Ovary (tissue), 9 donors: ENCODE measurements around the gene YES1. TPM values are rescaled to one million over a fixed set of nuclear protein-coding genes. Genes with fewer than 3 reads are reported as not detected.
"Not testable (repeated sequence)": the region's sequence is repeated elsewhere in the genome, so short reads cannot be mapped to it uniquely, and the experiment has no call there.

ENCODE experiments used
- DNase-seq, 5 donors: peaks; one replicate each; pipeline ENCODE4 v3.0.0-alpha.2; 2019 to 2020
- H3K27ac ChIP-seq, 2 donors: fragments of 200-600 bp; one replicate each; pipeline versions ENCODE4 v1.5.1 to v1.8.0; 2019 to 2022
- H3K27me3 ChIP-seq: fragments of 200-600 bp; one replicate; pipeline ENCODE4 v1.8.0; 2022
- H3K36me3 ChIP-seq: fragments of 200-600 bp; sonication (generic); one replicate; pipeline ENCODE4 v1.5.1; 2019
- H3K4me1 ChIP-seq: one replicate; pipeline ENCODE4 v1.8.1; 2013; ENCODE audit warnings: mild to moderate bottlenecking, moderate library complexity; ENCODE audit not compliant: insufficient read depth
- H3K4me3 ChIP-seq: fragments of 200-600 bp; sonication (generic); one replicate; pipeline ENCODE4 v1.5.1; 2017
- H3K9me3 ChIP-seq, 2 donors: fragments of 200-600 bp in 1 of 2; sonication (generic) in 1 of 2; one replicate each; pipeline versions ENCODE4 v1.5.1 to v1.8.1; 2013 to 2019; ENCODE audit warnings: mild to moderate bottlenecking in 1 of 2, moderate library complexity in 1 of 2
- CTCF ChIP-seq, 3 donors: fragments of 450-650 bp in 2 of 3; fragments of 200-600 bp in 1 of 3; IDR thresholded peaks; one replicate each; pipeline versions ENCODE4 v1.5.1 to v1.8.0; 2016 to 2022; ENCODE audit warnings: antibody characterized with exemption in 3 of 3, mild to moderate bottlenecking in 1 of 3
- EP300 ChIP-seq: sonication (generic); formaldehyde crosslinking; IDR thresholded peaks from one replicate; pipeline ENCODE4 v1.6.1; 2017; ENCODE audit warnings: antibody characterized with exemption
- POLR2A ChIP-seq: fragments of 450-650 bp; IDR thresholded peaks from one replicate; pipeline ENCODE4 v1.6.1; 2017; ENCODE audit warnings: antibody characterized with exemption, mild to moderate bottlenecking, moderate library complexity
- WGBS, 3 donors: extraction: QIAGEN DNeasy Blood & Tissue Kit in 1 of 3; methylation state at CpG; one replicate each; pipeline versions ENCODE4 v1.1.5 to v1.1.7; 2013 to 2017; 5-methylcytosine and 5-hydroxymethylcytosine counted together
- intact Hi-C, 4 donors: fragments of 100-400 bp; cut with DNase I; formaldehyde crosslinking; loops; one replicate each; pipeline versions ENCODE4 v1.11.0 to v1.15.1; 2022 to 2023
- polyA plus RNA-seq, 2 donors: library from polyadenylated mRNA; stranded (reverse); fragments of 200-250 nt in 1 of 2; fragments of 350-450 nt in 1 of 2; fragmentation: Illumina TruSeq in 1 of 2; extraction: RNeasy Lipid Tissue Mini Kit (QIAGEN cat#74804) in 1 of 2; gene quantifications; one replicate each; pipeline ENCODE4 v1.2.3, GENCODE V29; 2013 to 2014
- total RNA-seq, 7 donors: library from RNA; depleted of rRNA in 2 of 7; stranded (reverse); fragments of >200 nt in 2 of 7; fragmentation: NEBNext Ultra II Directional in 3 of 7; extraction: Animal tissue kit (Norgen Biotek cat#: 25700) in 3 of 7; gene quantifications; one replicate each; pipeline versions ENCODE4 v1.1.0 to v1.2.4, GENCODE V29; 2016 to 2023
- donor health status: DM: no; HTN: no; CAD: no; lungs with moderate emphysema.
- donor health status: DM: no; HTN: no; CAD: no.
- donor health status: Bipolar disorder and iron deficiency.
- donor health status: DM: yes; HTN: yes; CAD: no.
- donor health status: DM: no; HTN: no; CAD: no.
- donor health status: DM: yes; HTN: yes; CAD: no.

Gene YES1
- total and polyA plus RNA-seq, 9 donors: 14.3 to 95.1 (median 34.6) TPM

GRCh38 chr18:784470-785172 lies 27.4 kb downstream of the YES1 start:
- Histone ChIP-seq H3K4me1 (peaks cover 3% of the 10 kb centered on the region), H3K27me3 (no peaks in the 10 kb centered on the region), H3K27ac (no peak overlapping the region), H3K36me3 (no peaks in the 10 kb centered on the region), H3K9me3 (no peaks in the 10 kb centered on the region), H3K4me3 (no peak overlapping the region)
- 73 to 80% (median 79%) methylated on average over 5 of the region's 5 CpGs for WGBS, 3 donors
- DNase-seq: no peak
- intact Hi-C loops: no loop called here
- TF ChIP-seq EP300 (no peak), POLR2A (no peak), CTCF (IDR thresholded peaks at IDR 0.05) (no peak)

DNA sequence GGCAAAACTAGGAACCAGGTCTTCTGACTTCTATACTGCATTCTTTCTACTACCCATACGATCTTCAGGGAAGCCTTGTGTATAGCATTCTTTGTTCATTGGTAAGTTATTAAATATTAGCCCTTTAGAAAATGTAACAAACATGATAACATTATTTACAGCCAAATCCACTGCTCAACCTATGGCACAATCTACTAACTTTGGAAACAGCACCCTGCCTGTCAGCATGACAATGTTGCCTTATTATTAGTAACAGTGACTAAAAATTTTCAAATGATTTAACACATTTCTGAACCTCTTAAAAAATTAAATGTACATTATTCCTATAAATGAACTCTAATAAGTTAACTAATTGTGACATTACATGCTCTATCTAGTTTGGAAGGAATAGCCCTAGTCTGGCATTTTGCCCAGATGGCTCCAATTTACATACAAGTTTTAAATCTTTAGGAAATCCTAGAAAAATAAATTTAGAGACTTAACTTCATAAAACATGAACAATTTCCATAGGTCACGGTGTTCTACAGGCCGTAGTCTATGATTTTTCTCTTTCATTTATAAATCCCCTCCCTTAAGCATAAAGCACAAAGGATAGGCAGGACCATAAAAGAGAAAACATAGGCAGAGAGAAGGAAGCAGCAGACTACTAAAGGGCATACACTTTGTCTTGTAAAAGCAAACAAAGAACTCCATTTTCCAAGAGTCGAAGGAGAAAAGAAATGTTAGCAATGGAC lies 33.7 kb downstream of the YES1 start:
- 60 to 73% (median 63%) methylated on average over 4 of the region's 4 CpGs for WGBS, 3 donors
- intact Hi-C loops: no loop called here

GRCh38 chr18:777021-777420 lies 35.0 kb downstream of the YES1 start:
- no peaks in the 10 kb centered on the region for H3K4me1 ChIP-seq
- WGBS, 3 donors: 23 to 51% (median 30%) methylated on average over 1 of the region's 1 CpG
- no peaks in the 10 kb centered on the region for H3K9me3 ChIP-seq
- TF ChIP-seq EP300: no peak
- no peak for TF ChIP-seq POLR2A
- intact Hi-C loops: no loop called here
- no peak for DNase-seq
- H3K27me3 ChIP-seq: no peaks in the 10 kb centered on the region
- H3K36me3 ChIP-seq: no peaks in the 10 kb centered on the region
- no peak overlapping the region for H3K4me3 ChIP-seq
- no peak overlapping the region for H3K27ac ChIP-seq

More for the DNA sequence above, 33.7 kb downstream of the YES1 start:
- no peaks in the 10 kb centered on the region for H3K4me1 ChIP-seq
- H3K27ac ChIP-seq: no peak overlapping the region
- H3K4me3 ChIP-seq: no peak overlapping the region
- H3K27me3 ChIP-seq: no peaks in the 10 kb centered on the region
- H3K36me3 ChIP-seq: no peaks in the 10 kb centered on the region
- no peaks in the 10 kb centered on the region for H3K9me3 ChIP-seq
- TF ChIP-seq CTCF (IDR thresholded peaks at IDR 0.05): no peak
- TF ChIP-seq POLR2A: no peak
- no peak for TF ChIP-seq EP300
- DNase-seq: no peak

- intact Hi-C loops, H3K9me3 ChIP-seq, H3K27me3 ChIP-seq, H3K4me3 ChIP-seq, H3K36me3 ChIP-seq, H3K4me1 ChIP-seq, H3K27ac ChIP-seq, DNase-seq: not testable (repeated sequence)
- 80 to 94% (median 92%) methylated on average over 4 of the region's 4 CpGs for WGBS, 3 donors
Observed at GRCh38 chr18:776044-776443, 36.0 kb downstream of the YES1 start.

GRCh38 chr18:774811-775210 lies 37.2 kb downstream of the YES1 start:
- DNase-seq: no peak
- no peaks in the 10 kb centered on the region for H3K4me1 ChIP-seq
- TF ChIP-seq CTCF (IDR thresholded peaks at IDR 0.05) (no peak), POLR2A (no peak), EP300 (no peak)
- intact Hi-C loops: no loop called here
- H3K4me3 ChIP-seq: no peak overlapping the region
- 92 to 100% (median 96%) methylated on average over 1 of the region's 1 CpG for WGBS, 3 donors
- no peaks in the 10 kb centered on the region for H3K9me3 ChIP-seq
- H3K36me3 ChIP-seq: no peaks in the 10 kb centered on the region
- no peaks in the 10 kb centered on the region for H3K27me3 ChIP-seq
- H3K27ac ChIP-seq: no peak overlapping the region
